Endometrial microvascular endothelial cells (primary cell): Measurements from ENCODE around the gene GNB5. TPM values are rescaled to one million over a fixed set of nuclear protein-coding genes. Genes with fewer than 3 reads are reported as not detected.
"Not testable (repeated sequence)": the region's sequence is repeated elsewhere in the genome, so short reads cannot be mapped to it uniquely, and the experiment has no call there.

ENCODE experiments used
- in situ Hi-C: cut with HindIII; loops from 2 replicates; pipeline ENCODE4 v1.10.0; 2017; ENCODE audit warnings: low sequenced_read_pairs, low pct_unique_long_range_greater_than_20kb; ENCODE audit errors: inconsistent ontology term
- total RNA-seq: library from RNA; depleted of rRNA; stranded (reverse); fragments of >200 nt; gene quantifications from one replicate; pipeline ENCODE4 v1.2.3, GENCODE V29; 2015; ENCODE audit errors: inconsistent ontology term

GNB5 gene
- total RNA-seq, 1 donor from 2014 or later: 54.4 TPM

- in situ Hi-C loops: no loop called here
Observed at GRCh38 chr15:52179278-52180195, 11.7 kb downstream of the GNB5 start.

- in situ Hi-C loops: no loop called here
Observed at GRCh38 chr15:52178765-52179164, 12.4 kb downstream of the GNB5 start.

- in situ Hi-C loops: no loop called here
Observed at GRCh38 chr15:52172869-52173268, 18.3 kb downstream of the GNB5 start.

GRCh38 chr15:52171807-52172206, 19.4 kb downstream of the GNB5 start:
- in situ Hi-C loops: no loop called here

GRCh38 chr15:52171386-52171785, 19.8 kb downstream of the GNB5 start:
- in situ Hi-C loops: no loop called here

GRCh38 chr15:52170199-52170598, 21.0 kb downstream of the GNB5 start:
- in situ Hi-C loops: not testable (repeated sequence)

GRCh38 chr15:52165494-52166131, 25.6 kb downstream of the GNB5 start:
- in situ Hi-C loops: not testable (repeated sequence)

GRCh38 chr15:52164631-52165265, 26.4 kb downstream of the GNB5 start:
- in situ Hi-C loops: no loop called here

GRCh38 chr15:52163321-52164190, 27.6 kb downstream of the GNB5 start:
- in situ Hi-C loops: no loop called here

GRCh38 chr15:52162876-52163275, 28.3 kb downstream of the GNB5 start:
- in situ Hi-C loops: no loop called here

GRCh38 chr15:52162260-52162659, 28.9 kb downstream of the GNB5 start:
- in situ Hi-C loops: no loop called here

GRCh38 chr15:52161406-52161966, 29.7 kb downstream of the GNB5 start:
- in situ Hi-C loops: no loop called here

- in situ Hi-C loops: no loop called here
Observed at GRCh38 chr15:52159645-52160044, 31.5 kb downstream of the GNB5 start.

GRCh38 chr15:52158084-52158765, 33.0 kb downstream of the GNB5 start:
- in situ Hi-C loops: no loop called here

- in situ Hi-C loops: no loop called here
Observed at GRCh38 chr15:52155878-52156277, 35.3 kb downstream of the GNB5 start.

- in situ Hi-C loops: no loop called here
Observed at GRCh38 chr15:52154896-52155865, 36.0 kb downstream of the GNB5 start.
